K562 (cell line): ENCODE data around the gene FBXO17. TPM values are rescaled to one million over a fixed set of nuclear protein-coding genes. Genes with fewer than 3 reads are reported as not detected.
A peak's percentile ranks its signal among the peaks of the same experiment; 100 is the strongest.

ENCODE experiments used
- ARHGAP35 ChIP-seq: fragments of 450-650 bp; IDR thresholded peaks from 2 replicates; pipeline ENCODE4 v1.6.1; 2018; ENCODE audit not compliant: partially characterized antibody
- ARID1B ChIP-seq: fragments of 450-650 bp; IDR thresholded peaks from 2 replicates; pipeline ENCODE4 v1.6.1; 2016; ENCODE audit warnings: antibody characterized with exemption, mild to moderate bottlenecking, inconsistent platforms
- CBFA2T3 ChIP-seq: fragments of 450-650 bp; IDR thresholded peaks from 2 replicates; pipeline ENCODE4 v1.6.1; 2017
- CHCHD3 ChIP-seq: fragments of 250-450 bp; sonication (Bioruptor Pico); IDR thresholded peaks from 2 replicates; pipeline ENCODE4 v2.1.2; 2022; ENCODE audit warnings: mild to moderate bottlenecking
- EP400 ChIP-seq: fragments of 450-650 bp; IDR thresholded peaks from 2 replicates; pipeline ENCODE4 v1.6.1; 2017; ENCODE audit warnings: antibody characterized with exemption, mild to moderate bottlenecking, moderate library complexity
- ESRRB ChIP-seq: fragments of 250-450 bp; sonication (Bioruptor Pico); IDR thresholded peaks from 2 replicates; pipeline ENCODE4 v1.5.0; 2020; ENCODE audit warnings: mild to moderate bottlenecking, moderate library complexity, borderline replicate concordance
- FOXM1 ChIP-seq, 2 experiments: fragments of 450-650 bp in 1 of 2; sonication (generic) in 1 of 2; formaldehyde crosslinking in 1 of 2; IDR thresholded peaks; 2 replicates each; pipeline versions ENCODE4 v1.6.1 to v1.9.0; 2017 to 2022; ENCODE audit warnings: low read depth in 2 of 2, mild to moderate bottlenecking in 2 of 2, missing genetic modification reagents in 1 of 2, moderate library complexity in 1 of 2
- HCFC1 ChIP-seq: IDR thresholded peaks from 2 replicates; pipeline ENCODE4 v1.6.1; 2012; ENCODE audit warnings: low read depth, low read length, improper control_type of control experiment
- HIVEP1 ChIP-seq: fragments of 250-450 bp; sonication (Bioruptor Pico); IDR thresholded peaks from 2 replicates; pipeline ENCODE4 v1.4.0; 2020; ENCODE audit warnings: mild to moderate bottlenecking
- HMGN3 ChIP-seq: IDR thresholded peaks from 2 replicates; pipeline ENCODE4 v1.6.1; 2011; ENCODE audit warnings: borderline replicate concordance, low read depth, mild to moderate bottlenecking, mixed read lengths, low read length; ENCODE audit not compliant: insufficient read length; ENCODE audit errors: extremely low read depth
- IRF2 ChIP-seq: sonication (generic); formaldehyde crosslinking; IDR thresholded peaks from 2 replicates; pipeline ENCODE4 v1.8.1; 2022; ENCODE audit warnings: mild to moderate bottlenecking, missing genetic modification reagents
- POLR2AphosphoS5 ChIP-seq: IDR thresholded peaks from 2 replicates; pipeline ENCODE4 v1.6.1; 2011; ENCODE audit warnings: mild to moderate bottlenecking, low read depth, low read length, moderate library complexity; ENCODE audit not compliant: control insufficient read depth, insufficient read depth
- RBBP5 ChIP-seq: fragments of 200-600 bp; sonication (generic); IDR thresholded peaks from 2 replicates; pipeline ENCODE4 v1.6.1; 2012; ENCODE audit warnings: borderline replicate concordance, mild to moderate bottlenecking, low read length, control low read depth, inconsistent platforms; ENCODE audit not compliant: insufficient read depth, poor library complexity, severe bottlenecking
- RBM15 ChIP-seq: fragments of 200-400 bp; formaldehyde crosslinking; IDR thresholded peaks from 2 replicates; pipeline ENCODE4 v1.6.1; 2018; ENCODE audit warnings: mild to moderate bottlenecking, low read length, moderate library complexity; ENCODE audit not compliant: insufficient read depth
- SUPT5H ChIP-seq: fragments of 450-650 bp; IDR thresholded peaks from 2 replicates; pipeline ENCODE4 v1.6.1; 2016
- XRCC5 ChIP-seq: fragments of 200-400 bp; formaldehyde crosslinking; IDR thresholded peaks from 2 replicates; pipeline ENCODE4 v1.6.1; 2017; ENCODE audit warnings: low read depth, mild to moderate bottlenecking, low read length
- ZBTB34 ChIP-seq: fragments of 250-450 bp; sonication (Bioruptor Pico); IDR thresholded peaks from 2 replicates; pipeline ENCODE4 v1.8.0; 2021; ENCODE audit warnings: mild to moderate bottlenecking, moderate library complexity
- ZNF133 ChIP-seq: fragments of 250-450 bp; sonication (Bioruptor Pico); IDR thresholded peaks from 2 replicates; pipeline ENCODE4 v1.4.0; 2020; ENCODE audit warnings: mild to moderate bottlenecking
- ZNF146 ChIP-seq: IDR thresholded peaks from one replicate; pipeline ENCODE4 v1.6.1; 2018; ENCODE audit warnings: missing compliant biosample characterization; ENCODE audit not compliant: unreplicated experiment
- ZNF184 ChIP-seq: sonication (generic); formaldehyde crosslinking; IDR thresholded peaks from 2 replicates; pipeline ENCODE4 v1.5.0; 2020; ENCODE audit warnings: missing genetic modification reagents
- ZNF445 ChIP-seq: fragments of 250-450 bp; sonication (Bioruptor Pico); IDR thresholded peaks from 2 replicates; pipeline ENCODE4 v1.4.0; 2020; ENCODE audit warnings: low read depth, mild to moderate bottlenecking, moderate library complexity
- ZNF668 ChIP-seq: fragments of 250-450 bp; sonication (Bioruptor Pico); IDR thresholded peaks from 2 replicates; pipeline ENCODE4 v1.8.0; 2022; ENCODE audit warnings: mild to moderate bottlenecking, inconsistent platforms
- ZNF740 ChIP-seq, 3 experiments: fragments of 200-800 bp in 1 of 3; sonication (Bioruptor generic) in 1 of 3; sonication (generic) in 1 of 3; formaldehyde crosslinking in 1 of 3; IDR thresholded peaks; 2 replicates each; pipeline versions ENCODE4 v1.6.1 to v1.8.0; 2016 to 2022; ENCODE audit warnings: mild to moderate bottlenecking in 2 of 3, missing compliant biosample characterization in 2 of 3, missing genetic modification characterization in 2 of 3, missing genetic modification reagents in 1 of 3
- polyA plus RNA-seq, 8 experiments: library from polyadenylated mRNA; depleted of rRNA in 4 of 8; stranded (reverse) in 5 of 8; unstranded in 3 of 8; fragments of >200 nt; fragmentation: Nextera tagmentation in 2 of 8; fragmentation: Illumina TruSeq in 1 of 8; extraction: Ambion mirVana in 2 of 8; extraction: Trizol in 1 of 8; gene quantifications; 2 replicates each; pipeline versions ENCODE4 v1.2.1 to v1.2.3, GENCODE V29; 2011 to 2014; ENCODE audit warnings: inconsistent platforms in 1 of 8, missing spikeins in 1 of 8
- total RNA-seq, 7 experiments: library from RNA; depleted of rRNA in 6 of 7; stranded (reverse); fragments of >200 nt in 6 of 7; fragmentation: Illumina TruSeq in 2 of 7; extraction: Trizol in 2 of 7; gene quantifications; 2 replicates each; pipeline versions ENCODE4 v1.2.1 to v1.2.3, GENCODE V29; 2011 to 2021; ENCODE audit warnings: low replicate concordance in 1 of 7

Gene FBXO17
- total and polyA plus RNA-seq, 9 of the 15 experiments (the other 6 are each of a cell fraction or from before 2014, with no cell fraction given), result 4.1 to 27.1 (median 19.0) TPM

GRCh38 chr19:38975214-38975860, at the start of gene FBXO17 (continued):
- TF ChIP-seq ZNF184 (CRISPR knock-in tag), result no peak
- no peak for TF ChIP-seq HCFC1
- no peak for TF ChIP-seq ZNF146 (CRISPR knock-in tag)
- no peak for TF ChIP-seq ZNF445 (CRISPR knock-in tag)
- TF ChIP-seq ZNF133 (CRISPR knock-in tag), result no peak
- TF ChIP-seq ZBTB34 (CRISPR knock-in tag), result no peak
- TF ChIP-seq ZNF740 (CRISPR knock-in tag; IDR thresholded peaks at IDR 0.05), result no peak
- no peak for TF ChIP-seq ZNF740 (tag; IDR thresholded peaks at IDR 0.05)
- TF ChIP-seq CBFA2T3, result 0 out of 2 replicates have a peak, but pooled peaks have one; percentile 4
- TF ChIP-seq POLR2AphosphoS5, result no peak
- TF ChIP-seq ARID1B, result no peak
- TF ChIP-seq IRF2 (CRISPR knock-in tag), result no peak
- peak; percentile 45; the same call in 1 of the 2 replicates for TF ChIP-seq SUPT5H
- no peak for TF ChIP-seq FOXM1 (IDR thresholded peaks at IDR 0.05; ENCODE audit: low read depth)
- no peak for TF ChIP-seq FOXM1 (CRISPR knock-in tag; IDR thresholded peaks at IDR 0.05; ENCODE audit: low read depth)
- TF ChIP-seq ZNF668 (CRISPR knock-in tag), result no peak
- TF ChIP-seq RBM15, result no peak
- TF ChIP-seq HIVEP1, result no peak
- peak; percentile 69 for TF ChIP-seq EP400
- TF ChIP-seq XRCC5, result peak; percentile 54; the same call in 1 of the 2 replicates
- no peak for TF ChIP-seq ARHGAP35
- peak; percentile 67 for TF ChIP-seq RBBP5
- no peak for TF ChIP-seq ESRRB (CRISPR knock-in tag)
- no peak for TF ChIP-seq CHCHD3 (CRISPR knock-in tag)
- peak; percentile 26 for TF ChIP-seq HMGN3
